NCI-H2107 (cell line): Measurements from ENCODE around the gene AGBL4.

ENCODE experiments used
- DNase-seq: peaks from one replicate; lab custom pipeline; 2025; lab: John Stamatoyannopoulos, UW

AGBL4 gene

DNA sequence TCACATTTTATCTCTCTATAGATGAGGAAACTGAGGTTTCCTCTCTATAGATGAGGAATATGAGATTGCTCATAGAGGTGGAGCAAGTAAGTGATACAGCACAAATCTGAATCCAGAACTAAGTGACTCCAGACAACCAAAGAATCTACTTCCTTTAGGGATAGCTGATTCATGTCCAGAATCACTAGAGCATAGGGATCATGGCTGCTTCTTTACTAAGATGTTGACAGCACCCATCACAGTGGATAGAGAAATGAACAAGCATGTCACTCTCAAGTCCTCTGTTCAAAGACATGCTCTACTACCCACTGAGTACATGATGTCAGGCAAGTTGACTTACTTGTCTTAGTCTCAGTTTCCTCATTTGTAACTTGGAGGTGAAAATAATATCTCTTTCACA, 1435.7 kb downstream of the AGBL4 start:
- DNase-seq: no peak

DNA sequence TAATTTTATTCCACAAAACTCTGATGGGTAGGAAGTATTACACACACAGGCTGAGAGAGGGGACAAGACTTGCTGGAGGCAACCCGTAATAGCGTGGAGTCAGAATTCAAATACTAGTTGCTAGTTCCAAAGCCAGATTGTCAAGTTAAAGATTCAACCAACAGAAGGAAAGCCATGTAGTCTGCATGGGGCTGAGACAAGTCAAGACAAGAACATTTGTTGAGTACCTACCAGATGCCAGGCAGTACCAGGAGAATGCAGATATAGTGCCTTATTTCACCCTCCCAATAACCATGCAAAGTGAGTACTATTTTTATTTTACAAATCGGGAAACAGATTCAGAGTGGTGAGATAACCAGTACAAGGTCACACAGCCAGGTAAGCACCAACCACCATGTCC, 1441.3 kb downstream of the AGBL4 start:
- DNase-seq: no peak

DNA sequence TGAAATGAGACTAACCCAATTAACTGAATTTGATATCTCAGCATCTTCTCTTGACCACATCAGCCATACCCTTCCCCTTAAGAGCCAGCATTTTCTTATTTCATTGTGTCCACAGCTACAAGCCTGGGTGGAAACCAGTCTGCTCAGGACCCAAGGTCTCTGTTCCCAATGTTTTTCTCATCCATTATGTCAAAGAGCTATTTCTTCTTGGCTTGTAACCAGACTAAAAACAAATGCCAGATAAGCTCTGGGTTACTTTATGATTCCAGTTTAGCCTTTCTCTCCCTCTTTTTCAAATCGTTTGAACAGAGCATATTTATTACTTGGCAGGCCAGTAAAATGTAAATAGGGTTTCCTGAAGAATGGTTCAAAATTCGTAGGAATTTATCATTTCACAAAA, 1442.5 kb downstream of the AGBL4 start:
- no peak for DNase-seq

DNA sequence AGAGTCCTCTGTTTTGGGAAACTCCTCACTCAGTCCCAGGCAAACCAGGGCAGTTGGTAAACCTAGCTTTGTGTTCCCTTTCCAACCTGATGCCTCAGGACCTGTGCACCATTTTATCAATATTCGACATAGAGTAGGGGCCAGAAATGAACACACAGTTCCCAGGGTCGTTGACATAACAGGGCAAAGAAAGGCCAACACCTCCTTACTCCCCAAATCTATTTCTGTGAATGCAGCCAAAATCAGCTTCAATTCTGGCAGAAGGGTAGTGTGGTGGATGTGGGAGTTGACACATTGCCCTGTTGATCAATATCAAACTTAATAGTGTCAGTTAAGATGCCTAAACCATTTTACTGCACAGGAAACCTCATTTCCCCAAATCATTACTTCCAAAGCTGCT, 1447.2 kb downstream of the AGBL4 start:
- DNase-seq: no peak

DNA sequence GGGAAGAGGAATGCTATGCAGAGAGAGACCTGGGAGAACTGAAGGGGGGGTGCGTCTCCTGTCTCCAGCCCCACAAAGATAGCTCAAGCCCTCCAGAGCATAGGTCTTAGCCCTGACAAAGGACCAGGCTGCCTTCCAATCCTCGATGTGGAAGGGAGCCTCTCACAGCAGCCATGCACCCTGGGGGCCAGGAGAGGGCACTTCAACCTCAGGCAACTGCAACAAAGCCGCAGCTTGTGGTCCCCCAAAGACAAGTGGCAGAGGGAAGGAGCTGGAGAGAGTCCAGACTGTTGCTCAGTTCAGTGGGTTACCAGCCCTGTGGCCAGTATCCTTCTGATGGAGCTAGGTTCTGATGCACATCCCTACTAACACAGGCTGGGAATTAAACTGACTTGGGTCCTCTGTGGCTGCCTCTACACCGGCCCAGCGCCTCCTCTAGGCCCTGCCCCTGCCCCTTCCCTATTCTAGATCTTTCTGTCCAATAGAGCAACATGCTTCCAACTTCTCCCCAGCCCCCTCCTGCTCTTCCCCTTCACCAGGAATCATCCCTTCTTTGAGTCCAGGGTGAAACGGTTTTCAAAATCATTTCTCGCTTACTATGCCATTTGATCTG, 1451.0 kb downstream of the AGBL4 start:
- DNase-seq: peak; percentile 79

DNA sequence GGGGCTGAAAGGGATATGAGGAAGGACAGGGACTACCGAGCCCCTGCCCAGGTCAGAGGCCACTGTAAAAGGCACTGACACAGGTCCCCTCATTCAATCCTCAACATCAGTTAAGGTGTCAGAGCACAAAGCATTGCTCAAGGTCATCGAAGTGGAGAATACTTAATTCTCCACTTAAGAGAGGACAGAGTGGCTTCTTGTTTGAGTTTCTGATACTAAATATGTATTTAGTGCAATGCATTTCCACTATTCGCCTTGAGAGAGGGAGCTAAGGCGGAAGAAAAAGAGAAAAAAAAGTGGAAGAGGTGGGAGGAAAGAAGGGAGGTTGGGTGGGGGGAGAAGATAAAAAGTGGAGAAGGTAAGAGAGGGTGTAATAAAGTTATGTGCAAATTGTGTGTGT, 1451.6 kb downstream of the AGBL4 start:
- DNase-seq: no peak

DNA sequence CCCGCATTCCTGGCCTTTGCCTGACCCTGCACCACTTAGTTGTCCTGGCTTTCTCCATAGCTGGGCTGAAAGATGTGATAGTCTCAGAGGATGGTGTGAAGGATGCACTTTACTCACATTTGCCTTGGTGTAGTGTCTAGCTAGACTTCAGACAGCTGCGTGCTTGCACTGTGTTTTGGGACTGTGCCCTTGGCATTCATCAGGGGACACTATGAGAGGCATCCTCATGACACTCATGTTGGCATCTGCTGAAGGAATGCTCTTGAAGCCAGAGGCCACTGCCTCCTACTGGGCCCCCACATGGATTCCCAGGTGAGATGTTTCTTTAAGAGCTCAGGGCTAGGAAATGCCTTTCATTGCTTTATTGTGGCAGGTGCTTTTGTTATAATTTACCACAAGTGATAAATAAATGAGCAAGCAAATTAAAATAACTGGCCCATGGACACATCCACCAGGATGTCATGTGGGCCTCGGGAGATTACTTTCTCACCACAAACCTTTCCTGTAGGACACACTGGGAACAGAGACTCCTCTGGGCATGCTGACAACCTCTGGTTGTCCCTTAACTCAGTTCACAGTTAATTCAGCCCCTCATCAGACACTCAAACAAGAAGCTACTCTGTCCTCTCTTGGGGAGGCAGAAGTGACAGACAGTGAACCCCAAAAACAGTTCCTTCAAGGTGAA, 1452.3 kb downstream of the AGBL4 start:
- no peak for DNase-seq

DNA sequence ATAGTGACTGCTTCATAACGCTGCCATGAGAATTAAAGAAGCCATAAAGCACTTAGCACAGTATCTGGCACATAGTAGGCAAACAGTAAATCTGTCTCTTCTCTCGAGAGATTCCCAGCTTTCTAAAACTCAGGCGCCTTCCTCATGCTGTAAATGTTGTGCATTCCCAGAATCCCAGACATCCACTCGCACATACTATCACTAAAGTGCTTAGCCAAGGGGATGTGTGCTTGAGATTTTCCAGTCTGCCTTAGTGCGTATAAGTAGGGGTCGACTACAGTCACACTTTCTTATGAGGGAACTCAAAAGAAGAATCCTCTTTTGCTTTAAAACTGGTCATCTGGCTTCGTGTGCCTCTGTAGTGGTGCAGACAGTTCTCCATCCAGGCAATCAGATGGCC, 1453.2 kb downstream of the AGBL4 start:
- DNase-seq: no peak

DNA sequence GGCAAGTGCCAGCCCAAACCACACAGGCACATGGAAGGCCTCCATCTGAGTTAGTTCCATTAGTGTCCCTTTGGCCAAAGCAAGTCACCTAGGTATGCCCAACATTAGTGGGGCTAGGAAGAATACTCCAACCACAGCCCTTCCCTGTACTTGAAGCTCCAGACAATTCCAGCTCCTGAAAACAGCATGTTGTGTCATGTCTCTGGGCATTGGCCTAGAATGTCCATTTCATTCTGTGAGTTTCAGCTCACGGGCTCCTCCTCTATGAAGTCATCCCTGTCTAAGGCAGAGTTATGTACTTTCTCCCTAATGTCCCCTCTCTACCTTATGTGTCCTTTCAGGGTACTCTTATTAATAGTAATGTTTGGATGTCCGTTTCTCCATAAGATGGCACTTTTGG, 1455.3 kb downstream of the AGBL4 start:
- no peak for DNase-seq

DNA sequence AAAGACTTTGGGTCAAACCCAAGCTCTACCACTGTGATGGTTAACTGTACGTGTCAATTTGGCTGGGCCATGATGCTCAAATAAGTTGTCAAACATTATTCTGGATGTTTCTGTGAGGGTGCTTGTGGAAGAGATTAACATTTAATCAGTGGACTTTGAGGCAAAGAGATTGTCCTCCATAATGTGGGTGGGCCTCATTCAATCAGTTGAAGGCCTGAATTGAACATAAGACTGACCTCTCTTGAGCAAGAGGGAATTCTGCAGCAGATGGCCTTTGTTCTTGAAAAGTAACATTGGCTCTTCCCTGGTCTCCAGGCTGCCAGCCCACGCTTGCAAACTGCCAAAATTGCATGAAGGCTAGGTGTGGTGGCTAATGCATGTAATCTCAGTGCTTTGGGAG, 1457.3 kb downstream of the AGBL4 start:
- DNase-seq: no peak

DNA sequence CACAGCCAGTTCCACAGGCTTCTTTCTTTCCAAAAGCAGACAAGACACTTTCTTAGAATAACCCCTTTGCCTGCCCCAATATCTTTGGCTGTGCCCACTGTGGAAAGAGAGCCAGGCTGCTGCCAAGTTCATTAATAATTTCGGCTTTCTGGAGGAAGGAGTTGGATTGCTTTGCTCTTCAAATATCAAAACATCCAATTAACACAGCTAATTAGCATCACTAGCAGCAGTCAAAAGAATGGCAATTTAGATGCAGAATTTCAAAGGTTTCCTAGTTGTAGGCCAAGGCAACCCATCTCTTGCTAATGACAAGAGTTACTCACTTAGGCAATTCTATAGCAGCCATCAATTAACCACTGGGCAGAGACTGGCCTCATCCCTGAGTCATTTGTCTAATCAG, 1460.7 kb downstream of the AGBL4 start:
- no peak for DNase-seq

DNA sequence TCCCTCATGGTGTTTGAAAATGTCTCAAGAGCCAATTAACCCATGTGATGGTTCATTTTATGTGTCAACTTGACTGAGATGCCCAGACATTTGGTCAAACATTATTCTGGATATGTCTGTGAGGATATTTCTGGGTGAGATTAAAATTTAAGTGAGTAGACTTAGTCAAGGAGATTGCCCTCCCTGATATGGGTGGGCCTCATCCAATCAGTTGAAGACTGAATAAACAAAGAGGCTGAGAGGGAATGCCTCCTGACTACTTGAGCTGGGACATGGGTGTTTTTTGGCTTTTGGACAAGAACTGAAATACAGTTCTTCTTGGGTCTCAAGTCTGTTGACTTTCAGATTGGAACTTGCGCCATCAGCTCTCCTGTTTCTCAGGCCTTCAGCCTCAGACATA, 1462.3 kb downstream of the AGBL4 start:
- no peak for DNase-seq

DNA sequence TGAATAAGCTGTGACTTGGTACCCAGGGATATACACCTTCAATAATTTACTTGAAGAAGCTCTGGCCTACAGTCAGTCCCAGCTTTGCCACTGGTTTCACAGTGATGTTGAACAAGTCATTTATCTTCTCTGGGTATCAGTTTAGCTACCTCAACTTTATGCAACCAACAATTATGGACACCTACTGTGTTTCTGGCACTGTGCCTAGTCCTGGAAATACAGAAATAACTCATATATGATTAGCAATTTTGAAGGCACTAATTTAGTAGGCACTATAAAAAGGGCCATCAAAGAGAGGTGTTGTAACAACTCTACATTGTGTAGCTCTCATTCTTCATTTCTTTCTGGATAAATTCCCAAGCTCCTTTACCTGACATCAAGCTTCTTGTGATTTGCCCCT, 1463.2 kb downstream of the AGBL4 start:
- DNase-seq: no peak

DNA sequence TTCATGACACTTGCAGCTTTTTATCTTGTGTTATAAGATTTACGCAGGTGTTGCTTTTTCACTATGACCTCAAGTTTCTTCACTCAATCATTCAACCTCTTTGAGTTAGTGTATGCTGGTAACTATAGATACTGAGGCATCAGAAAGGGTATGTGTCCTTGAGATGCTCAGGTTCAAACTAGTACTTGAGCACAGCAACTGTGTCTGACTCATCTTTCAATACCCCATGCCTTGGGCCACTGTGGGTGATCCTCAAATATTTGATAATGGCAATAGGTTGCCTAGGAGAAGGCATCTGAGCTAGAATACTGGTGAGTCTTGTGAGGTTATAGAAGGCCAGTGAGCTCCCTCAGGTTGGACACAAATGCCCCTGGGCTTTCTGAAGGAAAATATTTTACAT, 1463.6 kb downstream of the AGBL4 start:
- no peak for DNase-seq

DNA sequence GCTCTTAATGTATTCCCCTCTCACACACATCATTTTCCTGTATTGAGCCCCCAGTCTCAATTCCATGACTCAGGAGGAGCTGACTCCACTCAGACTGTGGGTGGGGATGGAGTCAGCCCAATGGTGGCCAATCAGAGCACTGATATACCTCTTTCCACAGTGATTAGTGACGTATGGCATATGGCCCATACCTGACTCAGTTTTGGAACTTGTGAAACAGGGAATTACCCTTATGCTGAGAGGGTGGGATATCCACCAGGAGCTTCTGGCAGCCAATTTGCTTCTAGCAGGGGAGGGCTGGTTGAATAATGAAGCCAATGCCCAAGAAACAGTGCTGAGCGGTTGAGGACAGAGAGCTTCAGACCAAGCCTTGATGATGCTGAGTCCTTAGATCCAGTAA, 1465.4 kb downstream of the AGBL4 start:
- DNase-seq: no peak

DNA sequence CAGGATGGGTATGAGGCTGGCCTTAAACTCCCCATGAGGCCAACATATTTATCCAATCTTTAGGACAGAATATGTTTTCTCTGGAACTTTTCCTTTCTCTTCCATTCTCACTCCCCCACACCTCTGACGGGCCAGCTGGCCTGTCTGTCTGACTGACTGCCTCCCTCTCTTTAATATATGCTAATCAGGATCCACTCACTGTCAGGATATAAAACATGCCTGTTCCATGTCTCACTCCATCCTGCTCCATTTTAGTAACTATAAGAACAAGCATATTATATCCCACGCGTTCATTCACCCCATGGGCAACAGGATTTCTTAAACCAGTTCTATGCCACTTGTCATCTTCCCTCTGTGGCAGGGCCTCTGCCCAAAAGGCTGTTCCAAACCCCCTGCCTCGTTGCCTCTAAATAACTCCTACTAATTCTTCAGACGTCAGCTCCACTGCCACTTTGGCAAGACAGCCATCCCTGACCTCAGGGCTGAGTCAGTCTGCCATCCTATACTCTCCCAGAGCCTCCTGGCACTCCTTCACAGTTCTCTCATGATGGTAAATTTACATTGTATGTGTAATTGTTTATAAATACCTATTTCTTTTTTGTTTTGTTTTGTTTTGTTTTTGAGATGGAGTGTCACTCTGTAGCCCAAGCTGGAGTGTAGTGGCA, 1467.4 kb downstream of the AGBL4 start:
- no peak for DNase-seq

DNA sequence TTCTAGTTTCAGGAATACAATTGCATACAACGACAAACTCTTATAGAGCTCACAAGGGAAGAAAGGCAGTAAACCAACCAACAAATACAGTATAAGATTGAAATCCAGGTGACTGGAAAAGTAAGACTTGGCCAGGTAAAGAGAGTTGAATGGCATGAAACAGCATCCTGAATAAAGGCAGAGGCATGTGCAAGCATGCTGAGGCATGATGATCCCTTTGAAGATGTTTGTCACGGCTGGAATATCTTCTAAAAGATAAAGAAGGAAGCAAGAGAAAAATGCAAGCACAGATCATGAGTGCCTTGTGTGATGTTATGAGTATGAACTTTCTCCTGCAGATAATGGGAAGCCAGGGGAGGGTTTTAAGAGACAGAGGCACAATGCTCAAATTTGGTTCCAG, 1468.5 kb downstream of the AGBL4 start:
- DNase-seq: no peak

DNA sequence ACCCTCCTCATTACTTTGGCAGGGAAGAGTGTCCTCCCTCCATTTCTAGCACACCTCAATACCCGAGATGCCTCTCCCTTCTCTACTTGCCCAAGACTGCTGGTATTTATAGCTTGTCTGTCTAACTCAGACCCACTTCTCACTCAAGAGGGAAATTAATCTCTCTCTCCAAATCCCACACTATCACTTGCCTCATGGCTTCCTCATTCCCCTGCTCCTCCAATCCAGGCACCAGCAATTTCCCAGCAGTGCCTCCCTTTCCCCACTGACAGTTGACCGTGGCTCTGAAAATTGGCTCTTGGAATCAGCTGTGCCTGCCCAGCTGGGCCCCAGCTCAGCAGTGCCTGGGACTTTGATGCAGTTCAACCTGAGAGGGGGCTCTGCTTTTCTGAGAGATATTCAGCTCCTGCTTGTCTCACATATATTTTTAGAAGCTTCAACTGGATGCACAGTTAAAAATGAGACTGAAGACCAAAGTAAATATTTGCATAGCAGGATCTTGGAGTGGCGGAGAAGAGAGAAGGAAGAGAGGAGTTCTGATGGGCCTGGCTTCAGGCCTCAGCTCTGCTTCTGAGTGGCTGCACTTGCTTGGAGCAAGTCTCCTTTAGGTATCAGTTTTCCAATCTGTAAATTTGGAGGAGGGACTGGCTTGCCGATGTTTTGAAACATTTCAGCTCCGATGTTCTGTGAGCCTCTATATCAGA, 1470.7 kb downstream of the AGBL4 start:
- DNase-seq: no peak

DNA sequence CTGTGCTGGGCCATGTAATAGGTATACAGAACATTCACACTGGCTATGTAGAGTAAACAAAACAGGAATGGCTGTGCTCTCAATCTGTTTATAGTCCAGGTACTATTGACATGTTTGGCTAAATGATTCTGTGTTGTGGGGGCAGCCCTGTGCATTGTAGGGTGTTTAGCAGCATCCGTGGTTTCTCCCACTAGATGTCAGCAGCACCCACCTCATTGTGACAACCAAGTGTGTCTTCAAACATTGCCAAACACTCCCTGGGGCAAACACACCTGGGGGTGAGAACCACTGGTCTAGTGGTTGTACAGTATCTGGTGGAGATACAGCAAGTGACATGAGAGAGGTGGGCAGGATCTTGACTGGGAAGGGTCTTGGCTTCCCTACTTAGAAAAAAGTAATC, 1471.3 kb downstream of the AGBL4 start:
- peak; percentile 20 for DNase-seq

DNA sequence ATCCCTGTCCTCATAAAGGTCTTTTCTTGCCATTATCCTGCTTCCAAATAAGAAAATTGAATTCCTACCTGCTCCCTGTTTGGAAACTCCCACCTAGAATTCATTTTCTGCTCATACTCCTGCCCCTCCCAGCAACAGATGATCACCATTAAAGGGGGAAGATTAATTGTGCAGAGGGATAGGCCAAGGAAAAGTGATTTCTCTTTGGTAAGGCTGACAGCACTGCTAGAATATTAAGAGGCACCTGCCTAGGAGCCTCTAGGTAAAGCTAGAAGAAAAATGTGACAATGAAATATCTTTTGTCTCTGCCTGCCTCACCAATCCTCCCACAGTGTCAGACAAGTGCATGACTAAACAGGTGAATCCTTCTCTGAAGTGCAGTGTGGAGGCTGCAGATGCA, 1474.8 kb downstream of the AGBL4 start:
- DNase-seq: no peak

DNA sequence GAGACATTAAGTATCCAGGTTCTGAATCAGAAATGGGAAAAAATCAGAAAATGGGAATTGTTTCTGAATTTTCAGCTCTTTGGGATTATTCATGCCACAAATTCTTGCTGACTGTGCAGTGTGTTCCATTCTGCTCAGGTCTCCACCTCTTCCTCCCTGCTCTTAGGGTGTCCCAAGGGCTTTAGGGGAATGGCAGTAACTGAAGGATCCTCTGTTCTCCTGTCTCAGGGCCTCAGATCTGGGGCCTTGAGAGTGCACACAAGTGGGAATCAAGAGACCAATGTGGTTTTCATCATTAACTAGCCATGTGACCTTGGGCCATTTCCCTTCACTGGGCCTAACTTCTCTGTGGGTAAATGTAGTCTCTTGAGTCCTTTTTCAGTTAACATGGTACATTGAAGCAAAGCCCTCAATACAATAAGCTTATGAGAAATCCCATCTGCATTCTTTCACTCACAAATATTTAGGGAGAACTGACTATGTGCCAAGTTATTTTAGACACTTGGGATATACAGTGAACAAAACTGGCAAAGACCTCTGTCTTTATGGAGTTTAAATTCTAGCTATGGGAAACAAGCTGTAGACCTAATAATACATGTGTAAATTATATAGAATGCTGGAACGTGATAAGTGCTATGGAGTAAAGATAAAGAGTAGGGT, 1476.1 kb downstream of the AGBL4 start:
- no peak for DNase-seq

DNA sequence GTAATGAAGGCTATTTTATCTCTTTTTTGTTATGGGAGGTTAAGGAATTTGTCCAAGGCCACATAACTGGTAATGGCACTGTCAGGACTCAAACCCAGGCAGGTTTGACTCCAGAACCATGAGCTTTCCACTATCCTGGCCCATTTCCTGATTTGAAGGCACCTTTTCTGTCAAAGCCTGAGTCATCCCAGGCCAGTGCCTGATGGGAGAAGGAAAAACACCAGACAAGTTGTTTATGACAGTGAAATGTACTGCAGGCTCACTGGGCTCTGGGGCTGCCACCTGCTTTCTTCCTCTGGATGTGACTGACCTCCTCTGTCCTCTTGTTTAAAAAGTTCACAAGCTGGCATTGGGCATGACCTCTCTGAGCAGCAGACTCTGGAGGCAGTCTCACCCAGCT, 1479.9 kb downstream of the AGBL4 start:
- DNase-seq: no peak

DNA sequence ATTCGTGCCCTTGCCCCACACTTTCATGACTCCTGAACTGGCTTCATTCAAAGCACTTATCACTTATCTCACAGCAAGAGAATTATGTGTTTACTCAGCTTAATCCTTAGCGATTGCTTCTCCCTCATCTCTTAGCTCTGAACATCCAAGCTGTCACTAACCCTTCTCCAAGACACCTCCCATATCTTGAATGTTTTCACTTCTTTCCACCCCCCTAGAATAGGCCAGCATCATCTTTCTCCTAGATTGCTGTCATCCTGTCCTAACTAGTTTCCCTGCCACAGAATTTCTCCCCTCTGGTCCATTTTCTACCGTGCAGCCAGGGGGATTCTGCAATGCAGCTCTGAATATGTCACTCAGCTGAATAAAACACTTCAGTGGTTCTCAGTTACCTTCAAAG, 1483.2 kb downstream of the AGBL4 start:
- DNase-seq: no peak
